Adipocyte (in vitro differentiated cells): ENCODE results near the gene RPS21.

Experiments used
- DNase-seq: peaks from one replicate; pipeline ENCODE4 v3.0.0-alpha.2; 2015; ENCODE audit warnings: low read depth
- H3K27me3 ChIP-seq: replicated peaks from 2 replicates; pipeline ENCODE4 v1.7.0; 2013; ENCODE audit warnings: mild to moderate bottlenecking, low read length, moderate library complexity; ENCODE audit not compliant: control insufficient read depth, insufficient read depth
- H3K36me3 ChIP-seq: 2 replicates; pipeline ENCODE4 v1.7.0; 2013; ENCODE audit warnings: low read length, mild to moderate bottlenecking, moderate library complexity; ENCODE audit not compliant: control insufficient read depth, insufficient read depth, severe bottlenecking
- H3K4me1 ChIP-seq: 2 replicates; pipeline ENCODE4 v1.7.0; 2013; ENCODE audit warnings: mild to moderate bottlenecking, low read length, moderate library complexity; ENCODE audit not compliant: control insufficient read depth, insufficient read depth
- H3K4me3 ChIP-seq: 2 replicates; pipeline ENCODE4 v1.7.0; 2013; ENCODE audit warnings: mild to moderate bottlenecking, low read length, moderate library complexity
- H3K9ac ChIP-seq: 2 replicates; pipeline ENCODE4 v1.7.0; 2013; ENCODE audit warnings: mild to moderate bottlenecking, low read length, moderate library complexity
- H3K9me3 ChIP-seq: 2 replicates; pipeline ENCODE4 v1.7.0; 2013; ENCODE audit warnings: mild to moderate bottlenecking, low read length, moderate library complexity; ENCODE audit not compliant: control insufficient read depth

The RPS21 gene

GRCh38 chr20:62428396-62429295, 41.7 kb downstream of the RPS21 start:
- no peaks in the 10 kb centered on the region for H3K9me3 ChIP-seq
- no peaks in the 10 kb centered on the region for H3K36me3 ChIP-seq
- peaks cover 1% of the 10 kb centered on the region for H3K4me1 ChIP-seq
- peaks cover 59% of the 10 kb centered on the region for H3K27me3 ChIP-seq
- DNase-seq = peak; percentile 8
- H3K9ac ChIP-seq = no peak overlapping the region
- H3K4me3 ChIP-seq = no peak overlapping the region

DNA sequence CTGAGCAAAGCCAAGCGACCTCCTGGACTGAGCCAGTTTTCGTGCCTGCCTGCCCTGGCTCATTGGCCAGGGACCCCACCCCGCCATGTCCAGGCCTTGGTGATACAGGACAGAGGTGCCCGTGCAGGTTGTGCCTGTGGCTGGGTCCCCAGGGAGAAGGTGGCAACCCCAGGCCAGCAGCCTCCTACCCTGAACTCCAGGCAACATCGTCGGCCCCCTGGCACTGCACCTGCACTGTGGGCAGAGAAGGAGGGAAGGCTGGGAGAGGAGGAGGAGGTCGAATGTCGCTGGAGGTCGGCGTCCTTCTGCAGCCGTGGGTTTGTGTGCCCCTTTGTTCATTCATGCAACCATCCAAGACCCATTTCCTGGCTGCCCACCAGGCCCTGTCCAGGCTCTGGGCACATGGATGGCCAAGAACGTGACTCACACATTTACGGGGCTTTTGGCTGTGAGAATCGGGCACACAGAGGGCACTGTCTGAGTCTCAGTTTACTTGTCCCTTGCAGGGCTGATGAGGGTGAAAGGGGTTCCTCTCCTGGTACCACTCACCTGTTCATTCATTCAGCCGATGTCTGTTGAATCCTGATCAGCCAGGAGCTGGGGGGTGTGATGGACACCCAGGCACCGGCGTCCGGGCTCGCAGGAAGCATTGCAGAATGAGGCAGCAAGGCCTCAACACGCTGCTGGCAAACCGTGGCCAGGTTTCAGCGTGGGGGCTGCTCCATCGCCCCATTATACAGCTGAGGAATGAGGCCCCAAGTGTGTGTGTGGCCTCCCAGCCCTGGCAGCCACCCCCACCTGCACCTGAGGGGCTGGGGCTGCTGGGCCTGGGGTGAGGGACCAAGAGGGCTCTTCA, 42.8 kb downstream of the RPS21 start:
- H3K36me3 ChIP-seq = no peaks in the 10 kb centered on the region
- peaks cover 6% of the 10 kb centered on the region for H3K4me1 ChIP-seq
- peaks cover 61% of the 10 kb centered on the region for H3K27me3 ChIP-seq
- DNase-seq = no peak
- H3K9ac ChIP-seq = no peak overlapping the region
- no peaks in the 10 kb centered on the region for H3K9me3 ChIP-seq
- H3K4me3 ChIP-seq = no peak overlapping the region

DNA sequence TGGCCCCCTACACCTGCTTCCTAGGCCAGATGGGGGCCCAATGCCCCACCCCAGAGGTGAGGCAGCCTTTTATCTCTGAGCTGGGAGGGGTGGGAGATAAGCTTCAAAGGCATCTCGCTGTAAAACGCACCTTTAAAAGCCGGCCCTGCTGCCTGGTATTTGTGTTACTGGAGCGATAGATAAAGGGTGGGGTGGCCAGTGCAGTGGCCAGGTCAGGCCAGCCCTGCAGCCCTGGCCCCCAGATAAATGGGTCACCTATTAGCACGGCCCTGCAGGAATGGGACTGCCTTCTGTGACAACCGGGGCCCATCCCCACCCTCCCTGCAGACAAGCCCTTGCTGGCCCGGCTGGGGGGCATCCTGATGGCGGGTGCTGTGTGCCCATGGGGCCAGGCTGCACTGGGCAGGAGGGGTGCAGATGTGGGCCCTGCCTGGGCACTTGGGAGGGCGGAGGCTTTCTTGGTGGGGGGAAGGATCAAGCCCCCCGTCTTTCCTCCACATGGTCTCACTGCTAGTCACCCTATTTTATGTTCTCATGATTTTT, 43.5 kb downstream of the RPS21 start:
- H3K9ac ChIP-seq = no peak overlapping the region
- no peak for DNase-seq
- peaks cover 6% of the 10 kb centered on the region for H3K4me1 ChIP-seq
- peaks cover 63% of the 10 kb centered on the region for H3K27me3 ChIP-seq
- H3K9me3 ChIP-seq = no peaks in the 10 kb centered on the region
- no peak overlapping the region for H3K4me3 ChIP-seq
- H3K36me3 ChIP-seq = no peaks in the 10 kb centered on the region

GRCh38 chr20:62430866-62431447, 44.1 kb downstream of the RPS21 start:
- Histone ChIP-seq H3K27me3 (peaks cover 63% of the 10 kb centered on the region), H3K4me3 (no peak overlapping the region), H3K9me3 (no peaks in the 10 kb centered on the region), H3K36me3 (no peaks in the 10 kb centered on the region), H3K4me1 (peaks cover 6% of the 10 kb centered on the region), H3K9ac (no peak overlapping the region)
- DNase-seq = no peak

DNA sequence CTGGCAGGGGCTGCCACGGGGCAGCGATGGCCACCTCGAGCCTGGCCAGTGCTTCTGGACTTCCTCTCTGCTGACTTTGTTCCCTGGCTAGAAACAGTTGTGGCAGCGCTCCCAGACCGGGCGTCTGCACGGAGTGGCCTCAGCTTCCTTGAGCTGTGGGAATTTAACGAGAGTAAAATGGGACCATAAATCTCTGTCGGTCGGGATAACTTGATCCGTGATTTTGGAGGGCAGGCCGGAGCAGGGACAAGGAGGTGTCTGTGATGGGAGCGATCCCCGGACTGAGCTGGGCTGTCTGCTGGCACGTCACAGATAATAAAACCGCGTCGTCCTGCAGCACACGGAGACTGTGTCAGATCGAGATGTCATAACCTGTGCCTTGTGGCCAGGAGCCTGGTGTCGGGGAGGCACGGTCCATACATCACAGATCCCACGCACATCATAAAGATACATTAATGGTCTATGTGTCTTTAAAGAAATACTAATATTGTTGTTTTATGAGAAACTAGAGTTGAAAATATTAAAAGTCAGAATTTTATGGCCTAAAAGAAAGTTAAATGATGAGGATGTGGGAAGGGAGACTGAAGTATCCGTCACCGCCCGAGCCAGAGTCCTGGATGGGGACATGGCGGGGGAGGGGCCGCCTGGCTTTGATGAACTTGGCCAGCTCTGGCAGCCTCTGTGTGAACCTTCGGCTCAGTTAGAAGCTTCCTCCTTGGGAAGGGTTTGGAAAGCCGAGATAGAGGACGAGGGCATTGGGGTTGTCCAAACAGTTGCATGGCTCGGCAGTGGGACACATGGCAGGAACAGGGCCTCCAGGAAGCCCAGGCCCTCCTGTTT, 47.0 kb downstream of the RPS21 start:
- no peak overlapping the region for H3K9ac ChIP-seq
- H3K36me3 ChIP-seq = no peaks in the 10 kb centered on the region
- DNase-seq = no peak
- no peak overlapping the region for H3K4me3 ChIP-seq
- H3K9me3 ChIP-seq = no peaks in the 10 kb centered on the region
- peaks cover 6% of the 10 kb centered on the region for H3K4me1 ChIP-seq
- peaks cover 77% of the 10 kb centered on the region for H3K27me3 ChIP-seq

GRCh38 chr20:62436692-62437091, 49.8 kb downstream of the RPS21 start:
- Histone ChIP-seq H3K27me3 (peaks cover 82% of the 10 kb centered on the region), H3K4me1 (peaks cover 6% of the 10 kb centered on the region), H3K36me3 (no peaks in the 10 kb centered on the region), H3K9ac (no peak overlapping the region), H3K9me3 (no peaks in the 10 kb centered on the region), H3K4me3 (no peak overlapping the region)
- DNase-seq = no peak

- Histone ChIP-seq H3K4me1 (peaks cover 6% of the 10 kb centered on the region), H3K36me3 (no peaks in the 10 kb centered on the region), H3K4me3 (no peak overlapping the region), H3K9ac (no peak overlapping the region), H3K27me3 (peaks cover 82% of the 10 kb centered on the region), H3K9me3 (no peaks in the 10 kb centered on the region)
- no peak for DNase-seq
Measured at GRCh38 chr20:62437496-62437895, 50.6 kb downstream of the RPS21 start.

GRCh38 chr20:62437927-62438326, 51.0 kb downstream of the RPS21 start:
- no peak overlapping the region for H3K9ac ChIP-seq
- H3K4me1 ChIP-seq = peaks cover 6% of the 10 kb centered on the region
- peaks cover 82% of the 10 kb centered on the region for H3K27me3 ChIP-seq
- H3K36me3 ChIP-seq = no peaks in the 10 kb centered on the region
- DNase-seq = no peak
- H3K9me3 ChIP-seq = no peaks in the 10 kb centered on the region
- no peak overlapping the region for H3K4me3 ChIP-seq
